ENCODE measurements around the gene CNTN4.

The CNTN4 gene

DNA sequence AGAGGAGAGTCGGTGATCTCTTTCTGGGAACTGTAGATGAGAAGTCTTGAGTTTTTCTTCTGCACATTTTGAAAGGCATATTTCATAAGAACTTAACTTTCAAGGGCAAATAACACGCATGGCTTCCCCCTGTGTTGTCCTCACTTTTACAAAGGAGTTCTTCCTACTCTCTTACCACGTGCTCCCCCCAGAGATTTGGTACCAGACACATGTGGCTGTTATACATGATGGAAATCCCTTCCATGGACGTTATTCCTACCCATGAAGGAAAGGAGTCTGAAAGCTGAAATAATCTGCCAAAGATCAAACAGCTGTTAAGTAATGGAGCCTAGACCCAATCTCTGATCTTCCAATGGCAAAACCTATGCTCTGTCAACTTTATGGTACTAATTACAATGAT is 1007.1 kb downstream of the CNTN4 start:
- DNase-seq (ENCODE audit: low read depth): no peak

GRCh38 chr3:3107181-3107580 is 1008.5 kb downstream of the CNTN4 start:
- no peak for DNase-seq (ENCODE audit: low read depth)
